ENCODE results near the gene TNPO1.

TNPO1 gene

GRCh38 chr5:72818866-72819534, 2.5 kb downstream of the TNPO1 start:
- peak; percentile 64 to 65 for DNase-seq

GRCh38 chr5:72821776-72822175, 5.3 kb downstream of the TNPO1 start:
- no peak for DNase-seq

GRCh38 chr5:72822944-72823343, 6.5 kb downstream of the TNPO1 start:
- DNase-seq, result no peak

GRCh38 chr5:72829707-72830106, 13.2 kb downstream of the TNPO1 start:
- DNase-seq, result no peak

GRCh38 chr5:72830362-72830761, 13.9 kb downstream of the TNPO1 start:
- no peak for DNase-seq

GRCh38 chr5:72831685-72832084, 15.2 kb downstream of the TNPO1 start:
- DNase-seq, result no peak

- DNase-seq, result no peak
Measured at GRCh38 chr5:72834924-72835323, 18.5 kb downstream of the TNPO1 start.

GRCh38 chr5:72835633-72836032, 19.2 kb downstream of the TNPO1 start:
- no peak for DNase-seq

GRCh38 chr5:72836810-72837209, 20.3 kb downstream of the TNPO1 start:
- no peak for DNase-seq

GRCh38 chr5:72837524-72838096, 21.1 kb downstream of the TNPO1 start:
- DNase-seq, result no peak

GRCh38 chr5:72840041-72840440, 23.6 kb downstream of the TNPO1 start:
- DNase-seq, result no peak

- DNase-seq, result no peak
Measured at GRCh38 chr5:72841756-72842535, 25.5 kb downstream of the TNPO1 start.

- DNase-seq, result no peak
Measured at GRCh38 chr5:72842816-72843215, 26.4 kb downstream of the TNPO1 start.

GRCh38 chr5:72844218-72844603, 27.8 kb downstream of the TNPO1 start:
- no peak for DNase-seq

- DNase-seq, result no peak
Measured at GRCh38 chr5:72845889-72846288, 29.4 kb downstream of the TNPO1 start.

- DNase-seq, result no peak
Measured at GRCh38 chr5:72846483-72846882, 30.0 kb downstream of the TNPO1 start.

GRCh38 chr5:72847439-72847838, 31.0 kb downstream of the TNPO1 start:
- DNase-seq, result no peak

- peak; percentile 83 for DNase-seq
Measured at GRCh38 chr5:72847989-72848473, 31.6 kb downstream of the TNPO1 start.

- DNase-seq, result peak; percentile 36 to 39
Measured at GRCh38 chr5:72848474-72849428, 32.3 kb downstream of the TNPO1 start.

- DNase-seq, result no peak
Measured at GRCh38 chr5:72849546-72849945, 33.1 kb downstream of the TNPO1 start.

GRCh38 chr5:72850113-72850512, 33.7 kb downstream of the TNPO1 start:
- DNase-seq, result no peak

GRCh38 chr5:72852356-72852755, 35.9 kb downstream of the TNPO1 start:
- no peak for DNase-seq

GRCh38 chr5:72854419-72854818, 38.0 kb downstream of the TNPO1 start:
- no peak for DNase-seq

All from CD4-positive, alpha-beta T cell treated with Interleukin-4 for 1 hour (primary cell).